ENCODE data around the gene HES2.

DNA sequence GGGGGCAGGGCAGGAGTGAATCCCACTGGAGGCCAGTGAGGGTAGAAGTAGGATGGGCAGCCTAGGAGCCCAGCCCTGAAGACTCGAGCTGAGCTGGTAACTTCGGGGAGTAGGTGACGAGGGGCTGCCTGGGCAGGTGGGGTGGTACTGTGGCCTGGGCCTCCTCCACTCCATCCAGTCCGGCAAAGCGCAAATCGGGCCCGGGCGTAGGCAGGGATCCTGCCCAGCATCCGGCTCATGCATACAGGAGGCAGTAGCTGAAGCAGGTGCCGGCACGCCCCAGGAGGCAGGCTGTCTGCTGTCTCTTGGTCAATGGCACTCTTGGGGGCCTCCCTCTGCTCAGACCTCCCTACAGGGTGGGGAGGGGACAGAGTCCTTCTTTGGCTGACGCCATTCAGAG is 47.5 kb upstream of the HES2 start:
- TF ChIP-seq, protein P1, sequence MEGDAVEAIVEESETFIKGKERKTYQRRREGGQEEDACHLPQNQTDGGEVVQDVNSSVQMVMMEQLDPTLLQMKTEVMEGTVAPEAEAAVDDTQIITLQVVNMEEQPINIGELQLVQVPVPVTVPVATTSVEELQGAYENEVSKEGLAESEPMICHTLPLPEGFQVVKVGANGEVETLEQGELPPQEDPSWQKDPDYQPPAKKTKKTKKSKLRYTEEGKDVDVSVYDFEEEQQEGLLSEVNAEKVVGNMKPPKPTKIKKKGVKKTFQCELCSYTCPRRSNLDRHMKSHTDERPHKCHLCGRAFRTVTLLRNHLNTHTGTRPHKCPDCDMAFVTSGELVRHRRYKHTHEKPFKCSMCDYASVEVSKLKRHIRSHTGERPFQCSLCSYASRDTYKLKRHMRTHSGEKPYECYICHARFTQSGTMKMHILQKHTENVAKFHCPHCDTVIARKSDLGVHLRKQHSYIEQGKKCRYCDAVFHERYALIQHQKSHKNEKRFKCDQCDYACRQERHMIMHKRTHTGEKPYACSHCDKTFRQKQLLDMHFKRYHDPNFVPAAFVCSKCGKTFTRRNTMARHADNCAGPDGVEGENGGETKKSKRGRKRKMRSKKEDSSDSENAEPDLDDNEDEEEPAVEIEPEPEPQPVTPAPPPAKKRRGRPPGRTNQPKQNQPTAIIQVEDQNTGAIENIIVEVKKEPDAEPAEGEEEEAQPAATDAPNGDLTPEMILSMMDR (conservative IDR thresholded peaks at IDR 0.05 in 1 of 2, IDR thresholded peaks at IDR 0.05 in 1 of 2; ENCODE audit: low read depth in 1 of 2, low read length in 2 of 2): no peak
- TF ChIP-seq EZH2 (IDR thresholded peaks at IDR 0.05; ENCODE audit: low read length, missing control alignments): no peak

Measured in fibroblast of lung (primary cell).